A673 (cell line): ENCODE data around the gene ZNF830. TPM values are rescaled to one million over a fixed set of nuclear protein-coding genes. Genes with fewer than 3 reads are reported as not detected.

Source experiments
- BruUV-seq: library from RNA; stranded (reverse); fragments of 400-500 nt; replicated peaks from 2 replicates; lab custom pipeline; 2021; lab: Mats Ljungman, UMichigan
- CTCF ChIA-PET: fragments of 300-600 bp; sonication (Branson Sonifier 250); formaldehyde crosslinking; loops from one replicate; lab custom pipeline; 2022; ENCODE audit warnings: antibody characterized with exemption; lab: Charles Lee
- POLR2A ChIA-PET: fragments of 300-600 bp; sonication (Branson Sonifier 250); formaldehyde crosslinking; loops from one replicate; lab custom pipeline; 2022; ENCODE audit warnings: antibody characterized with exemption; ENCODE audit not compliant: low non-redundant PET; lab: Charles Lee
- DNase-seq: peaks from one replicate; pipeline ENCODE4 v3.0.0-alpha.2; 2015; ENCODE audit warnings: low spot score
- H3K27ac ChIP-seq: fragments of 200-600 bp; sonication (generic); 2 replicates; pipeline ENCODE4 v1.5.1; 2016; ENCODE audit warnings: mixed run types, low read depth, mild to moderate bottlenecking, mixed read lengths, antibody characterized with exemption, low read length; ENCODE audit not compliant: poor library complexity, severe bottlenecking
- H3K27me3 ChIP-seq: fragments of 200-600 bp; sonication (generic); replicated peaks from 2 replicates; pipeline ENCODE4 v1.6.1; 2017; ENCODE audit warnings: mixed run types, low read depth, mild to moderate bottlenecking, mixed read lengths, antibody characterized with exemption, low read length; ENCODE audit not compliant: insufficient read depth, poor library complexity
- H3K36me3 ChIP-seq: fragments of 200-600 bp; sonication (generic); 2 replicates; pipeline ENCODE4 v1.6.1; 2016; ENCODE audit warnings: mixed run types, mild to moderate bottlenecking, mixed read lengths, antibody characterized with exemption, low read length; ENCODE audit not compliant: insufficient read depth, poor library complexity, severe bottlenecking
- H3K4me1 ChIP-seq: fragments of 200-600 bp; sonication (generic); 2 replicates; pipeline ENCODE4 v1.6.1; 2017; ENCODE audit warnings: mixed run types, mild to moderate bottlenecking, mixed read lengths, antibody characterized with exemption, low read length; ENCODE audit not compliant: insufficient read depth, poor library complexity, severe bottlenecking
- H3K4me3 ChIP-seq: fragments of 200-600 bp; sonication (generic); 2 replicates; pipeline ENCODE4 v1.5.1; 2016; ENCODE audit warnings: low read depth, mixed run types, mild to moderate bottlenecking, mixed read lengths, low read length; ENCODE audit not compliant: poor library complexity, severe bottlenecking
- H3K9me3 ChIP-seq: fragments of 200-600 bp; sonication (generic); 2 replicates; pipeline ENCODE4 v1.6.1; 2016; ENCODE audit warnings: mixed run types, low read depth, mild to moderate bottlenecking, mixed read lengths, antibody characterized with exemption, low read length; ENCODE audit not compliant: poor library complexity, severe bottlenecking
- EZH2 ChIP-seq: fragments of 200-600 bp; sonication (generic); IDR thresholded peaks from 2 replicates; pipeline ENCODE4 v1.6.1; 2017; ENCODE audit warnings: borderline replicate concordance, low read depth, mild to moderate bottlenecking, mixed read lengths, antibody characterized with exemption, low read length; ENCODE audit not compliant: poor library complexity, severe bottlenecking
- intact Hi-C: fragments of 100-400 bp; cut with micrococcal nuclease; formaldehyde crosslinking; loops from one replicate; pipeline ENCODE4 v1.10.0; 2022; ENCODE audit not compliant: unreplicated experiment
- total RNA-seq: library from RNA; stranded (reverse); gene quantifications from 2 replicates; pipeline ENCODE4 v1.2.3, GENCODE V29; 2021
- TF ChIP-seq, protein P1 (sequence below): fragments of 300-800, 200-600 bp; sonication (generic); conservative IDR thresholded peaks from 2 replicates; pipeline ENCODE4 v1.5.1; 2017; ENCODE audit warnings: low read depth, mild to moderate bottlenecking, antibody characterized with exemption, low read length, moderate library complexity, mixed read lengths

ZNF830 gene
- total RNA-seq, 1 experiment from 2014 or later = 10.1 TPM

DNA sequence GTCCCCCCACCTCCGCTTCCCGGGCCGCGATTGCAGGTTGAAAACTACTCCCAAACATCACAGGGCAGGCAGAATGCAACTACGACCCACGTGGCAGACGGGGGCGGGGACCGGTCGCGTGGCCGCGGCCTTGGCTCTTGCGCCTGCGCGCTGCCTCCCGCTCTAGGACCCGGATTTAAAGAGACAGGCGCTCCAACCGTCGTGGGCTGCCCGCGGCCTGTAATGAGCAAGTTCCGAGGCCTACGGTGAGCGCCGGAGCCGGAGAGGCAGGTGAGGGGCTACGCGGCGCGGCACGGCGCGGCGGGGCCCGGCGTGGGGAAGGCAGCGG, 19.0 kb downstream of the ZNF830 start, which contains the start of gene LIG3:
Gene LIG3 (plus strand): TSS at position 160 of the 328 bp plus-strand sequence. CDS start 2,494 bp downstream, outside the sequence.
- BruUV-seq = no TSS peak
- CTCF ChIA-PET = no interaction called here
- no peaks in the 10 kb centered on the region for H3K27me3 ChIP-seq
- intact Hi-C loops = no loop called here
- peak; percentile 86 for DNase-seq
- no peak for TF ChIP-seq EZH2
- TF ChIP-seq, protein P1, sequence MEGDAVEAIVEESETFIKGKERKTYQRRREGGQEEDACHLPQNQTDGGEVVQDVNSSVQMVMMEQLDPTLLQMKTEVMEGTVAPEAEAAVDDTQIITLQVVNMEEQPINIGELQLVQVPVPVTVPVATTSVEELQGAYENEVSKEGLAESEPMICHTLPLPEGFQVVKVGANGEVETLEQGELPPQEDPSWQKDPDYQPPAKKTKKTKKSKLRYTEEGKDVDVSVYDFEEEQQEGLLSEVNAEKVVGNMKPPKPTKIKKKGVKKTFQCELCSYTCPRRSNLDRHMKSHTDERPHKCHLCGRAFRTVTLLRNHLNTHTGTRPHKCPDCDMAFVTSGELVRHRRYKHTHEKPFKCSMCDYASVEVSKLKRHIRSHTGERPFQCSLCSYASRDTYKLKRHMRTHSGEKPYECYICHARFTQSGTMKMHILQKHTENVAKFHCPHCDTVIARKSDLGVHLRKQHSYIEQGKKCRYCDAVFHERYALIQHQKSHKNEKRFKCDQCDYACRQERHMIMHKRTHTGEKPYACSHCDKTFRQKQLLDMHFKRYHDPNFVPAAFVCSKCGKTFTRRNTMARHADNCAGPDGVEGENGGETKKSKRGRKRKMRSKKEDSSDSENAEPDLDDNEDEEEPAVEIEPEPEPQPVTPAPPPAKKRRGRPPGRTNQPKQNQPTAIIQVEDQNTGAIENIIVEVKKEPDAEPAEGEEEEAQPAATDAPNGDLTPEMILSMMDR = no peak
- no peaks in the 10 kb centered on the region for H3K36me3 ChIP-seq
- no peaks in the 10 kb centered on the region for H3K9me3 ChIP-seq
- H3K27ac ChIP-seq = peak within 1 kb of the TSS; percentile 96
- peaks cover 5% of the 10 kb centered on the region for H3K4me1 ChIP-seq
- peak within 1 kb of the TSS; percentile 67 for H3K4me3 ChIP-seq
- POLR2A ChIA-PET = interaction anchor here (0.6 kb wide), 1 partner anchor 206 kb away, joined by 3 read pairs; no protein-coding TSS in a partner anchor

- no peak for TF ChIP-seq EZH2
- TF ChIP-seq, protein P1 = peak; percentile 37; the same call in 1 of the 2 replicates
- Histone ChIP-seq H3K27me3 (no peaks in the 10 kb centered on the region), H3K36me3 (no peaks in the 10 kb centered on the region), H3K27ac (peak overlapping the region; percentile 96), H3K4me3 (peak overlapping the region; percentile 67), H3K4me1 (peaks cover 5% of the 10 kb centered on the region), H3K9me3 (no peaks in the 10 kb centered on the region)
- no TSS peak for BruUV-seq
- CTCF ChIA-PET = no interaction called here
- intact Hi-C loops = no loop called here
- POLR2A ChIA-PET = interaction anchor here (0.6 kb wide), 1 partner anchor 207 kb away, joined by 3 read pairs; no protein-coding TSS in a partner anchor
- DNase-seq = peak; percentile 69
Observed at GRCh38 chr17:34980681-34981537, 19.6 kb downstream of the ZNF830 start.

- no peak for TF ChIP-seq EZH2
- TF ChIP-seq, protein P1 = no peak
- Histone ChIP-seq H3K4me1 (peaks cover 5% of the 10 kb centered on the region), H3K4me3 (peak overlapping the region; percentile 67), H3K27ac (peak overlapping the region; percentile 96), H3K27me3 (no peaks in the 10 kb centered on the region), H3K36me3 (no peaks in the 10 kb centered on the region), H3K9me3 (no peaks in the 10 kb centered on the region)
- intact Hi-C loops = no loop called here
- CTCF ChIA-PET = no interaction called here
- POLR2A ChIA-PET = interaction anchor here (0.6 kb wide), 1 partner anchor 827 kb away, joined by 8 read pairs; no protein-coding TSS in a partner anchor
- DNase-seq = peak; percentile 26
- BruUV-seq = TSS peak; percentile 67
Observed at GRCh38 chr17:34981538-34982241, 20.4 kb downstream of the ZNF830 start.
